Measurements from ENCODE around the gene CTDSP1. TPM values are rescaled to one million over a fixed set of nuclear protein-coding genes. Genes with fewer than 3 reads are reported as not detected.

CTDSP1 gene
- total and polyA plus RNA-seq, 11 donors = 67.4 to 121 (median 93.8) TPM

DNA sequence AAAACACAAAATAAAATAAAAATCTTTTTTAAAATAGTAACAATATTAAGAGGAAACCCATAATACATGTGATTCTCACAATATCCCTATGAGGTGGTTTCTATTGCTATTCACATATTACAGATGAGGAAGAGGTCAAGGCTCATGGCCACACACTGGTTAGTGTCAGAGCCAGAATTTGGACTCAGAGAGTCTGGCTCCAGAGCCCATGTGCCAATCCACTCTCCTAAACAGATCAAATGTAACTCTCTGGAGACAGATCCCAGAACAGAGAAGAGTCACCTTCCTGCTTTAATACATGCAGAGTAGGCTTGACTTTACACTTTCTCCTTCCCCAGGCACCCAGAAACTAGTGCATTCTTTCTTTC lies 27.7 kb upstream of the CTDSP1 start:
- H3K4me3 ChIP-seq = no peak overlapping the region
- DNase-seq (peak in 1 of 5 donors; percentile 7), ATAC-seq (no peak)
- peaks cover 0 to 3% (median 0%) of the 10 kb centered on the region in 12 donors for H3K9me3 ChIP-seq
- peaks cover 0 to 43% (median 11%) of the 10 kb centered on the region in 12 donors for H3K4me1 ChIP-seq
- H3K27me3 ChIP-seq = no peaks in the 10 kb centered on the region
- TF ChIP-seq, protein P1, sequence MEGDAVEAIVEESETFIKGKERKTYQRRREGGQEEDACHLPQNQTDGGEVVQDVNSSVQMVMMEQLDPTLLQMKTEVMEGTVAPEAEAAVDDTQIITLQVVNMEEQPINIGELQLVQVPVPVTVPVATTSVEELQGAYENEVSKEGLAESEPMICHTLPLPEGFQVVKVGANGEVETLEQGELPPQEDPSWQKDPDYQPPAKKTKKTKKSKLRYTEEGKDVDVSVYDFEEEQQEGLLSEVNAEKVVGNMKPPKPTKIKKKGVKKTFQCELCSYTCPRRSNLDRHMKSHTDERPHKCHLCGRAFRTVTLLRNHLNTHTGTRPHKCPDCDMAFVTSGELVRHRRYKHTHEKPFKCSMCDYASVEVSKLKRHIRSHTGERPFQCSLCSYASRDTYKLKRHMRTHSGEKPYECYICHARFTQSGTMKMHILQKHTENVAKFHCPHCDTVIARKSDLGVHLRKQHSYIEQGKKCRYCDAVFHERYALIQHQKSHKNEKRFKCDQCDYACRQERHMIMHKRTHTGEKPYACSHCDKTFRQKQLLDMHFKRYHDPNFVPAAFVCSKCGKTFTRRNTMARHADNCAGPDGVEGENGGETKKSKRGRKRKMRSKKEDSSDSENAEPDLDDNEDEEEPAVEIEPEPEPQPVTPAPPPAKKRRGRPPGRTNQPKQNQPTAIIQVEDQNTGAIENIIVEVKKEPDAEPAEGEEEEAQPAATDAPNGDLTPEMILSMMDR (IDR thresholded peaks at IDR 0.05) = no peak
- TF ChIP-seq POLR2A (IDR thresholded peaks at IDR 0.05) = no peak
- H3K27ac ChIP-seq = peak overlapping the region in 2 of 12 donors; percentile 40 to 96
- no peaks in the 10 kb centered on the region for H3K36me3 ChIP-seq
- intact Hi-C loops (cut with DNase I) = no loop called here

- Histone ChIP-seq H3K27me3 (no peaks in the 10 kb centered on the region), H3K4me3 (no peak overlapping the region), H3K9me3 (no peaks in the 10 kb centered on the region), H3K4me1 (peaks cover 0 to 18% (median 0%) of the 10 kb centered on the region in 12 donors), H3K36me3 (no peaks in the 10 kb centered on the region), H3K27ac (no peak overlapping the region)
- no peak for TF ChIP-seq POLR2A (IDR thresholded peaks at IDR 0.05)
- TF ChIP-seq, protein P1 (IDR thresholded peaks at IDR 0.05) = no peak
- DNase-seq (peak in 1 of 5 donors; percentile 11), ATAC-seq (no peak)
- 84 to 95% (median 93%) methylated on average over 4 of the region's 4 CpGs for WGBS, 4 donors
- intact Hi-C loops (cut with DNase I) = no loop called here
Observed at GRCh38 chr2:218374795-218375194, 24.9 kb upstream of the CTDSP1 start.

GRCh38 chr2:218375212-218375611 lies 24.5 kb upstream of the CTDSP1 start:
- Histone ChIP-seq H3K4me3 (no peak overlapping the region), H3K36me3 (no peaks in the 10 kb centered on the region), H3K4me1 (peaks cover 0 to 14% (median 0%) of the 10 kb centered on the region in 12 donors), H3K27ac (no peak overlapping the region), H3K27me3 (no peaks in the 10 kb centered on the region), H3K9me3 (no peaks in the 10 kb centered on the region)
- ATAC-seq (no peak), DNase-seq (no peak)
- intact Hi-C loops (cut with DNase I) = no loop called here
- TF ChIP-seq POLR2A (IDR thresholded peaks at IDR 0.05) = no peak
- TF ChIP-seq, protein P1 (IDR thresholded peaks at IDR 0.05) = no peak
- WGBS, 4 donors = 41 to 53% (median 43%) methylated on average over 2 of the region's 2 CpGs

- Histone ChIP-seq H3K27me3 (no peaks in the 10 kb centered on the region), H3K27ac (no peak overlapping the region), H3K4me3 (no peak overlapping the region), H3K9me3 (no peaks in the 10 kb centered on the region), H3K36me3 (no peaks in the 10 kb centered on the region), H3K4me1 (no peaks in the 10 kb centered on the region)
- ATAC-seq (peak in 1 of 4 donors; percentile 31), DNase-seq (no peak)
- 74 to 83% (median 78%) methylated on average over 5 of the region's 5 CpGs for WGBS, 4 donors
- intact Hi-C loops (cut with DNase I) = no loop called here
- TF ChIP-seq, protein P1 (IDR thresholded peaks at IDR 0.05) = no peak
- no peak for TF ChIP-seq POLR2A (IDR thresholded peaks at IDR 0.05)
Observed at GRCh38 chr2:218378053-218378452, 21.6 kb upstream of the CTDSP1 start.

All from heart left ventricle (tissue), 16 donors.